IPS-18a (cell line): ENCODE results near the gene RUNX1.

ENCODE experiments used
- H3K27ac ChIP-seq: one replicate; pipeline ENCODE4 v1.5.1; 2013; ENCODE audit warnings: low read length
- H3K27me3 ChIP-seq: one replicate; pipeline ENCODE4 v1.6.1; 2013; ENCODE audit warnings: mild to moderate bottlenecking, low read length; ENCODE audit not compliant: control insufficient read depth, insufficient read depth
- H3K36me3 ChIP-seq: one replicate; pipeline ENCODE4 v1.6.1; 2013; ENCODE audit warnings: low read depth, low read length; ENCODE audit not compliant: control insufficient read depth
- H3K4me1 ChIP-seq: one replicate; pipeline ENCODE4 v1.6.1; 2013; ENCODE audit warnings: low read depth, low read length; ENCODE audit not compliant: control insufficient read depth
- H3K4me3 ChIP-seq: one replicate; pipeline ENCODE4 v1.5.1; 2013; ENCODE audit warnings: low read length
- H3K9ac ChIP-seq: one replicate; pipeline ENCODE4 v1.6.1; 2013; ENCODE audit warnings: mild to moderate bottlenecking, low read length, moderate library complexity
- H3K9me3 ChIP-seq: one replicate; pipeline ENCODE4 v1.6.1; 2013; ENCODE audit warnings: low read depth, low read length; ENCODE audit not compliant: control insufficient read depth

Gene RUNX1

GRCh38 chr21:34921151-34921550, 128.0 kb downstream of the RUNX1 start:
- Histone ChIP-seq H3K36me3 (no peaks in the 10 kb centered on the region), H3K9ac (no peak overlapping the region), H3K4me1 (no peaks in the 10 kb centered on the region), H3K27ac (no peak overlapping the region), H3K27me3 (no peaks in the 10 kb centered on the region), H3K4me3 (no peak overlapping the region), H3K9me3 (no peaks in the 10 kb centered on the region)

- H3K27me3 ChIP-seq: no peaks in the 10 kb centered on the region
- no peaks in the 10 kb centered on the region for H3K9me3 ChIP-seq
- H3K9ac ChIP-seq: no peak overlapping the region
- no peak overlapping the region for H3K27ac ChIP-seq
- no peaks in the 10 kb centered on the region for H3K36me3 ChIP-seq
- H3K4me1 ChIP-seq: no peaks in the 10 kb centered on the region
- no peak overlapping the region for H3K4me3 ChIP-seq
These were observed 129.7 kb downstream of the RUNX1 start for GRCh38 chr21:34919406-34919805.

- no peaks in the 10 kb centered on the region for H3K4me1 ChIP-seq
- H3K9me3 ChIP-seq: no peaks in the 10 kb centered on the region
- H3K4me3 ChIP-seq: no peak overlapping the region
- no peaks in the 10 kb centered on the region for H3K27me3 ChIP-seq
- no peaks in the 10 kb centered on the region for H3K36me3 ChIP-seq
- no peak overlapping the region for H3K27ac ChIP-seq
- H3K9ac ChIP-seq: no peak overlapping the region
These were observed 132.7 kb downstream of the RUNX1 start for GRCh38 chr21:34916446-34916845.

GRCh38 chr21:34915364-34915841, 133.7 kb downstream of the RUNX1 start:
- no peaks in the 10 kb centered on the region for H3K4me1 ChIP-seq
- H3K9ac ChIP-seq: no peak overlapping the region
- H3K4me3 ChIP-seq: no peak overlapping the region
- H3K9me3 ChIP-seq: no peaks in the 10 kb centered on the region
- H3K27ac ChIP-seq: no peak overlapping the region
- H3K36me3 ChIP-seq: no peaks in the 10 kb centered on the region
- H3K27me3 ChIP-seq: no peaks in the 10 kb centered on the region

- no peak overlapping the region for H3K27ac ChIP-seq
These were observed 134.9 kb downstream of the RUNX1 start for GRCh38 chr21:34914239-34914638.

GRCh38 chr21:34913811-34914210, 135.3 kb downstream of the RUNX1 start:
- H3K4me3 ChIP-seq: no peak overlapping the region
- H3K4me1 ChIP-seq: no peaks in the 10 kb centered on the region
- no peaks in the 10 kb centered on the region for H3K27me3 ChIP-seq
- H3K36me3 ChIP-seq: no peaks in the 10 kb centered on the region
- H3K27ac ChIP-seq: no peak overlapping the region
- H3K9ac ChIP-seq: no peak overlapping the region
- H3K9me3 ChIP-seq: no peaks in the 10 kb centered on the region

More at GRCh38 chr21:34914239-34914638, 134.9 kb downstream of the RUNX1 start:
- Histone ChIP-seq H3K4me3 (no peak overlapping the region), H3K9me3 (no peaks in the 10 kb centered on the region), H3K27me3 (no peaks in the 10 kb centered on the region), H3K9ac (no peak overlapping the region), H3K36me3 (no peaks in the 10 kb centered on the region), H3K4me1 (no peaks in the 10 kb centered on the region)

GRCh38 chr21:34912022-34912945, 136.8 kb downstream of the RUNX1 start:
- Histone ChIP-seq H3K4me1 (peaks cover 4% of the 10 kb centered on the region), H3K9ac (no peak overlapping the region), H3K36me3 (no peaks in the 10 kb centered on the region), H3K4me3 (no peak overlapping the region), H3K27ac (no peak overlapping the region), H3K27me3 (no peaks in the 10 kb centered on the region), H3K9me3 (no peaks in the 10 kb centered on the region)

GRCh38 chr21:34911360-34911759, 137.7 kb downstream of the RUNX1 start:
- no peaks in the 10 kb centered on the region for H3K36me3 ChIP-seq
- peaks cover 4% of the 10 kb centered on the region for H3K4me1 ChIP-seq
- no peak overlapping the region for H3K27ac ChIP-seq
- H3K4me3 ChIP-seq: no peak overlapping the region
- H3K9me3 ChIP-seq: no peaks in the 10 kb centered on the region
- H3K9ac ChIP-seq: no peak overlapping the region
- H3K27me3 ChIP-seq: no peaks in the 10 kb centered on the region

- no peaks in the 10 kb centered on the region for H3K36me3 ChIP-seq
- H3K4me3 ChIP-seq: no peak overlapping the region
- H3K27me3 ChIP-seq: no peaks in the 10 kb centered on the region
- no peaks in the 10 kb centered on the region for H3K9me3 ChIP-seq
- peaks cover 4% of the 10 kb centered on the region for H3K4me1 ChIP-seq
- no peak overlapping the region for H3K9ac ChIP-seq
- no peak overlapping the region for H3K27ac ChIP-seq
These were observed 138.7 kb downstream of the RUNX1 start for GRCh38 chr21:34910396-34910795.

GRCh38 chr21:34909492-34910292, 139.4 kb downstream of the RUNX1 start:
- Histone ChIP-seq H3K9me3 (no peaks in the 10 kb centered on the region), H3K27ac (no peak overlapping the region), H3K4me3 (no peak overlapping the region), H3K27me3 (no peaks in the 10 kb centered on the region), H3K36me3 (no peaks in the 10 kb centered on the region), H3K4me1 (peaks cover 4% of the 10 kb centered on the region), H3K9ac (no peak overlapping the region)

GRCh38 chr21:34908419-34909055, 140.6 kb downstream of the RUNX1 start:
- H3K36me3 ChIP-seq: no peaks in the 10 kb centered on the region
- no peak overlapping the region for H3K4me3 ChIP-seq
- peaks cover 4% of the 10 kb centered on the region for H3K4me1 ChIP-seq
- no peaks in the 10 kb centered on the region for H3K27me3 ChIP-seq
- no peak overlapping the region for H3K9ac ChIP-seq
- no peak overlapping the region for H3K27ac ChIP-seq
- H3K9me3 ChIP-seq: no peaks in the 10 kb centered on the region
